Endometrial microvascular endothelial cells (primary cell): Measurements from ENCODE around the gene PITX2. TPM values are rescaled to one million over a fixed set of nuclear protein-coding genes. Genes with fewer than 3 reads are reported as not detected.

Experiments used
- in situ Hi-C: cut with HindIII; loops from 2 replicates; pipeline ENCODE4 v1.10.0; 2017; ENCODE audit warnings: low sequenced_read_pairs, low pct_unique_long_range_greater_than_20kb; ENCODE audit errors: inconsistent ontology term
- total RNA-seq: library from RNA; depleted of rRNA; stranded (reverse); fragments of >200 nt; gene quantifications from one replicate; pipeline ENCODE4 v1.2.3, GENCODE V29; 2015; ENCODE audit errors: inconsistent ontology term

The PITX2 gene
- total RNA-seq, 1 donor from 2014 or later, result not detected

DNA sequence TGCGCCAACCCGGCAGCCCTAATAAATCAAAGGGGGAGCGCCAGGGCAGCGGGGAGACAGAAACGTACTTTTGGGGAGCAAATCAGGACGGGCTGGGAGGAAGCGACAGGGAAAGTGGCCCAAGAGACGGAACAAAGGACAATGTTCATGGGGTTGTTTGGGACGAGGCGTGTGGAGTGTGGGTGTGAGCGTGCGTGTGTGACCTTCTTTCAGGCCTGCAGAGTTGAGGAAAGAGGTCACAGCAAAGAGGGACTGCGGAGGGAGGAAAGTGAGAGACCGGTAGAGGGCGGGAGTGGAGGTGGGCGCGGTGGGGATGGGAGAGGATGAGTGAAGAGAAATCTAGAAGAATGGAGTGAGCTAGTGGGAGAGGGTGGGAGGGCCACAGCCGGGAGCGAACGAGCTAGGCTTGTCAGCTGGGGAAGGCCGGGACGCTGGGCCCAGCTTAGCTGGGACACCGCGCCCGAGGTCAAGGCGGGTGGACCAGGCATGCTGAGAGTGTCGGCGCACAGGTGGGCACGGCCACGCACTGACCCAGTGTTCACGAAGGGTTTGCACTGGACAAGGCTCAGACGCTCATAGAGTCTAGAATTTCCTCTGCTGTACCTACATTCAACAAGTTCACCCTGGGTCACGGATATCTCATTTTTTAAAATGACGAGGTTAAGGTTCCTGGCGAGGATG, 14.7 kb upstream of the PITX2 start:
- in situ Hi-C loops, result no loop called here

DNA sequence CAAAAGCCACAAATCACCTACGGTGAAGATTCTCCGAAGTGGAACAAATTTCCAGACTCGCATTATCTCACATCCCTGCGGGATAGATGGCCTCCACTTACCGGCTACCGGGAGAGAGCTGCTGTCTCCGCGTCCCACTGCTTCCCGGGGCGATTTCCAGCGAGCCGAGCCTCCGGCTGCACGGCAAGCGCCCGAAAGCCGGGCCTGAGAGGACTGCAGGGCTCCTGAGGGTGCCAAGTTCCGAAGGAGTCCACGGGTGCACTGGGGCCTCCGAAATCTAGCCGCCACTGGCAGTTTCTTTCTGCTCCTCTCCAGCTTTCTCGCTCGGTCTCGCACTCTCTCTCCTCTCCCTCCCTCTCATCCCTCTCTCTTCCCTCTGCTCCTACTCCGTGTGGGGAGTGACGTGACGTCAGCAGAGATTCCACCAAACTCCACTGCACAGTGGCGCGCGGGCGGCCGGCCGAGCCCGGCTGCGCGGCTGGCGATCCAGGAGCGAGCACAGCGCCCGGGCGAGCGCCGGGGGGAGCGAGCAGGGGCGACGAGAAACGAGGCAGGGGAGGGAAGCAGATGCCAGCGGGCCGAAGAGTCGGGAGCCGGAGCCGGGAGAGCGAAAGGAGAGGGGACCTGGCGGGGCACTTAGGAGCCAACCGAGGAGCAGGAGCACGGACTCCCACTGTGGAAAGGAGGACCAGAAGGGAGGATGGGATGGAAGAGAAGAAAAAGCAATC, 14.0 kb upstream of the PITX2 start:
- in situ Hi-C loops, result no loop called here

DNA sequence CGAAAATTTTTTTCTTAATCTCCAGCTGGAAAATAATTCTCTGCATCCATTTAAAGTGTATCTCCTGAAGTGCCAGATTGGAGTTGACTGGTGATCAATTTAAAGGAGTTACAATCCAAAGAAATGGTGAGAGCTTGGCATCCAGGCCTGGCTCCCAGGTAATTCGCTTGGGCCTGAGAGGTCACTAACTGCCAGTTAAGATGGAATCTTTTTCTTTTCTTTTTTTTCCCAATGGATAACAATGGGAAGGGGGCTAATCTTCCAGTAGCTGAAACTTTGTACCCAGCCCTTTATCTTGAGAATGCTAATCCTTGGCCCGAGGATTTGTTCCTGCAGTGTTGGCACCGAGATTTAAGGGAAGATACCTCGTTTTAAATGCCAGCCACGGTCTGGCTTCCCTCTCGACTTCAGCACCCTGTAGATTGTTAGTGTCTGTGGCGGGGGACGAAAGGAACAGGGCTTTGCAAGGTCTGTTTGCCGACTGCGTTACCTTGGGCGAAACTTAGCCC, 13.3 kb upstream of the PITX2 start:
- in situ Hi-C loops, result no loop called here

DNA sequence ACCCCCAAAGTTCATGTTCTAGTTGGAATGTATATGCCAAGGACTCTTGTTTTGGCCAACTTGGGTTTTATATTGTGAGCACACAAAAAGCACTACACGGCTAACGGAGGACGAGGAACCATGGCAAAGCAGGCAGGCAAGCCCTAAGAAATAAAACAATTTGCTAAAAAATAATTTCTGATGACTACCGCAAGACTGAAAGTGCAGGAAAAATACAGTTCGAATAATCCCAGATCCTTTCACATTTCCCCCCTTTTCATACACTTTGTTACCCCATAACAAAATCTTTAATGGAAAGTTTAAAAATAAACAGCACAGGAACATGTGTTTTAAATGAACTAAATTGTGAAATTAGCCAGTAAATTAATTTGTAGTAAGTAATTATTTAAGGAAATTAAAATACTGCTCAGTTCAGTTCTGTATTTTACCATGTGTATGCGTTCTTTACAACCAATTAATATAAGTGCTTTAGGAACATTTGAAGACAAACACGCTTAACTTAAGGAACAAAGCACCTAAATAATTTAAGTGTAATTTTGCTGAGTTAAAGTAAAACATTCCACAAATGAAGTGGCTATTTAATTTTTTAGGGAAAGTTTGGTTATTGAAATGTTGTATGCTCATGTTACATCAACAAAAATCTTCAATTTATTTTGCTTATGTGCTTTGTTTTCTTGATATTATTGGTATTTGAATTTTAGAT, 12.4 kb upstream of the PITX2 start:
- in situ Hi-C loops, result no loop called here

DNA sequence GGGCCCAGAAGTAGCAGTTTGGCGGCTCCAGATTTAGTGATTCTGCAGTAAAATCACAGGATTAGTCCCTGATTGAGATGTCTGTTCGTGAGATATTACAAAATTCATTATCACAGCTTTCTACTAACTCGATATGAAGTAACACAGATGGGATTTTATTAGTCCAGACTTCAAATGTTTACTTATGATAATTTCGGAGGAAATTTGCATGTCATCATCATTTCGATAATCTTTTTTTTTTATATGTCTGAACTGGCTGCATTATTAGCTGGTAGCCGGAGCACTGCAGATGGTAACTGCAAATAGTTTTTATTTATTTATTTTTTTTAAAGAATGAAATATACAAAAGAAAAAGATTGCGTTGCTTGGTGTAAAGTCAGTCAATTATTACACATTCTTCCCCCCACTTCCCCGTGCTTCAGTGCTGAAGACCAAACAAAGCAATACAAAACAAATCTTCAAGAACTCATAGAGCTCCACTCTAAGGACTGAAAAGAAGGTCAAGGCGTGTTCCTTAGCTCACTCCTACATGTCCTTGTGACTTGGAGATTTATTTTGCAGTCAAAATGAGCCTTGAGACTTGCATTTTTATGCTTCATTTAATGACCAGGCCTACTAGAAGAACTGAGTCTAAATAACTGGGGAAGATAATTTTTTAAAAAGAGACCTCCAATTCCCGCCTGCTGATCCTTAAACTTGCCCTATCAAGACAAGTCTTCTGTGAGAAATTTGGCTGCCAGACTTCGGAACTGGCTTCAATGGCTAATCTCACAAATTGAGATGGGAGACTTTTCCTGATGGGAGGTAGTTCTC, 11.7 kb upstream of the PITX2 start:
- in situ Hi-C loops, result no loop called here

DNA sequence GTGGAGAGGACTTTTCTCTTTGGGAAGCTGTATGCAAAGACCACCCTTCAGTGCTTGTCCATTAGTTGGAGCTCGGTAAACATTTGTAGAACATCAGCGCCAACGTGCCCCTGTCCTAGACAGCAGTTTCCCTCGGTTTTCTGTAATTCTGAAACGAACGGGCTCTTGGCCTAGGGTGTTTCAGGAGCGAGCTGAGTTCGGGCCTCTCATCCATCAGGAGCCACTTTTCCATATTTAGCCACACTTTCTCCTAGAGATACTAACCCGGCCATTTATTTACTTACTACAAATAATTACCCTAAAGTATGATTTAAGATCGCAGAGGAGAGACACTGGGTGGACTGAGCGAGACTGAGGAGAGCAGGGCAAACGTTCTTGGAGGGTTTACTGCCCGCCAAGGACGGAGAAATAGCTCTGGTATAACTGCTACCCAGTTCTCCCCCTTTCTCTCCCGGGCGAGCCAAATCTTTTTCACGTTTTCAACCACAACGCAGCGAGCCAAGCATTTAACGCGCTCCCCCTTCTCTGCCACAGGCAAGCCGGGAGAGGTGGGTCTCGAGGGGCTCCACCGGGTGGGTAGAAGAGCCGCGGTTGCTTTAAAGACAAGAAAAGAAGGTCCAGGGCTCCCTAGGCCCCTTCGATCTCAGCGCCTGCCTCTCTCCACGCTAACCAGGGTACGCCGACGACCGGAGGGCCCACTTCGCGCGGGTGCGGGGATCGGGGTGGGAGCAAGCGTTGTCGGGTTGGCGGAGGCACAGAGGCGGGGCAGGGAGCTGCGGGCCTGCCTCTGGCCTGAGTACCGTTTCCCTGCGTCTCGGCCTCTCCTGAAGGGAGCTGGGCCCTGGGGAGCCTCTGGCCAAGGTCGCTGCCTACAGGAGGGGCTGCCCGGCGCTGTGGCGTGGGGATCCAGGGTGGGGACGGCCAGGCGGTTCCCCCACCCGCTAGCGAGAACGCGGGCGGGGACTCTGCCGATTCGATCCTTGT, 10.8 kb upstream of the PITX2 start:
- in situ Hi-C loops, result no loop called here

DNA sequence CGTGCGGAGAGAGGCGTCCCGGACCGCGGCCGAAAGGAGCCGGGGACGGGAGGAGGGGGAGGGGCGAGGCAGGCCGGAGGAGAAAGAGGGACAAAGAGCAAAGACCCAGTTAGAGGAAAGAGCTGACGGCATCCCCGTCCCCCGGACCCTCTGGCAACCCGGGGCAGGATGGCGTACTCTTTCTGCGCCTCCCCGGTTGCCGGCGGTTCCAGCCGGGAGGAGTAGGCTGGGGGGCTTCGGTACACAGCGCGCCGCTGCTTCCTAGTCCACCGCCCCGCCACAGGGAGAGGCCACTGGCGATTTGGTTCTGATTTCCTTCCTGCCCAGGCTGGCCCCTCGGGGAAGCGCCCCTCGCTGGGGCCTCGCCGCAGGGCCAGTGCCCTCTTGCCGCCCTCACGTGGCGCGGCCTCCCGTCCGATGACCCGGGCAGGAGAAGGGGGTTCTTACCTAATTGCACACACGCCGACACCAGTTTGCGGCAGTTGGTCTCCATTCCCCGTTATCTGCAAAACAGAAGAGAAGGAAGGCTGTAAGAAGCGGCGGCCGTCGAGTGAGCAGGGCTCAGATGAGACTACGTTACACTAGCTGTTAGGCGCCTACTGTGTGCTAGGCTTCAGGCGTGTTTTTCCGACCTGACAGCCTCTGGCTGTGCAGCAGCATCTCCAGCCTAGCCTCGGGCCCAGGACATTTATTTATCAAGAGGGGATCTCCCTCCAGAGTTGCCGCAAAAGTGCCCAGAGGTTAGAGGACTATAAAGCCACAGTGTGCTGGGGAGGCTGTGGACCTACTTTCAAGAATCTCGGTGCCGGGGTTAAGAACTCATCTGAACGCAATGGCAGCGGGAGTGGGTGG, 9.9 kb upstream of the PITX2 start:
- in situ Hi-C loops, result no loop called here

DNA sequence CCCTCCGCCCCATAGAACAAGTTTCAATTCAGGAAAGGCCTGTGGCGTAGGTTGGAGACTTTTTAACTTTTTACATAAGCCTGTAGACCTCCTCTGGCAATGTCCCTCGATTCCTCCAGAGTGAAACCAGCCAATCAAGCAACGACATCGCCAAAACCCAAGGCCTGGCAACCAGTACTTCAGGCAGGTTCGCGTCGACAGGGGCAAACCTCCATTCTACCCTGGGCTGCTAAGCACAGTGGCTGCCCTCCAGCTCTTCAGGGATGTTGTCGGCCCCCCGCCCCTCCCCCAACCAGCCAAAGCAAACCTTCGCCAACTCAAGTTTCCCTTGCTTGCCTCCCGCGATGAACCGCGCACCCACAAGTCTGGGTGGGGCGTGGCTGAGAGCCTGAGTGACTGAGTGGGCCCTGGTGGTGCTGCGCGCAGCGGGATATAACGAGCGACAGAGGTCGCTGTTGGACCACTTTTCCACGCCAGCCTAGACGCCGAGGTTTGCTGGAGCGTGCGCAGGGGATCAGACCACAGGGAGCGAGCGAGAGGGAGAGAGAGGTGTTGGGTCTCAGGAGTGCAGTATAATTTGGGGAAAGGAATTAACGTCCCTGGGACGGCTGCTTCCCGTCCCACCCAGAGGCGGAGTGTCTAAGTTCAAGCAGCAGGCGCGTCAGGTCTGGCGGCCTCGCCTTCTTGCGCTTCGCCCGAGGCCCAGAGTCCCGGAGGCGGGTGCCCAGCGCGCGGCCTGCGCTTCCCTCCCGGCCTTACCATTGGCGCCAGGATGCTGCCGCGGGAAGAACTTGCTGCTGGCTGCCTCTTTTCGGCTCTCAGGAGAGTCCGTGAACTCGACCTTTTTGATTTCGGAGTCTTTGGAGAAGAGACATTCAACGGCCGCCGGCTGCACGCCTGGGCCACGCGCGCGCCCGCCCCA, 9.0 kb upstream of the PITX2 start:
- in situ Hi-C loops, result no loop called here

DNA sequence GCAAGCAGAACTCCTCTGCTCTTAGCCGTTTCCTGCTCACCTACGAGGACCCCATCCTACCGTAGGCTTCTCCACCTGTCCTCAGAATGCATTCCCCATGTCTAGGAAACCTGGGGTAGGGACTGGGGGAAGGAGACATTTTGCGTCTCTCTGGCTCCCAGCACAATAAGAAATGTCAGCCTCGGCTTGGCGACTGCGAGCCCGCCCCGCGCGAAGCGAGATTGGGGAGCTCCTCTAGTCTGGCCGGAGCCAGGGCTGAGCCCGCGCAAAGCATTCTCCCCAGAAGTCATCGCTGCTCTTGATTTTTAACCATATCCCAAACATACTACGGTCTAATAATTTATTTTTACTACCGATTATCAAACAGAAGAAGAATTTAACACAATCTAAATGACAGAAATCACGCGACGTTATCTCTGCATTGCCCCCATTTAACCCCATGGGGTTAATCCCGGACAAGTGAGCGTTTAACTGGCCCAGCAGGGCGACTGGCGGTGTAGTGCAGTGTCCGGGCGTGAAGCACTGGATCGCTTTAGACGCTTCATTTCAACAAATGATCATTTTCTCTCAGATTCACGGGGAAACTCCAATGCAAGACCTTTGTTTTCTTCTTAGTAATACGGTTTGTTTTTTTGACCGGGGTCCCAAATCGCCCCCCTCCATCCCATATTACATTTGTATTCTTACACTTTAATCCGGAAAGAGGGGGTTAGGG, 8.0 kb upstream of the PITX2 start:
- in situ Hi-C loops, result no loop called here

DNA sequence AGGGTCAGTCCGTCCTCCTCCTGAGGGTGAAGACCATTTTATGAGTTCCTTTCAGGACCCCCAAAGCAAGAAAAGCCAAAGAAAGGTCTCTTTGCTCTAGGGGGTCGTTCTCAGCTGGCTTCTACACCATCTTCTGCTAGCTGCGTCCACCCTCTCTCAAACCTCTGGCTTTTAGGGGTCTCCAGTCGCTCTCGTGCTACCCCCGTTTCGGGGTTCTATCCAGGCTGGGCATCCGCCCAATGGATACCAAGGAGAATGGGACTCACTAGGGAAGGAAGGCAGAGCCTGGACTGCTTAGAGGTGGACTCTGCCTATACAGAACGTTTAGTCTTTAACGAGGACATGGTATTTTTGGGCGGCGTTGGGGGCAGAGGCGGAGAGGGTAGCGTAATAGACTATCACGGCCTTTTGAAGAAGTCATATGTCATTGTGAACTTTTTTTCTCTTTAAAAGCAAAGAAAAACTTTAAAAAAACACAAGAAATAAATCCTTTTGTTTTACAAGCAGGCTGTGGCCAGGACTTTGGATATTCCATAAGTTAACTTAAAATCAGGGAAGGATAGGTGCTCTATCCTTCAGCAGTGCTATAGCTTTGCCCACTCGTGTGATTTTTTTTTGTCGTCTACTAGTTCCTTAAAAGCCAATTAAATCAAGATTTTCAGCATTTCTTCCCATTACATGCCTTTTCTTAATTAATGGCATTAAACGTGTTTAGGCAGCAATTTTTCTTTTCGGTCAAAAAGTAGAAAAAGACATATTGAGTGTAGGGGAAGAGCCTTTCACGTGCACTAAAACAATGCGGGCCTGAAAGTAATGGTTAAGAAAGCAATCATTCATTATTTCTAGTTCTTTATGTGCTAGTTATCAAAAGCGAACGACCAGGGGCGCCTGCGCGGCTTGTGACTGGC, 7.2 kb upstream of the PITX2 start:
- in situ Hi-C loops, result no loop called here

DNA sequence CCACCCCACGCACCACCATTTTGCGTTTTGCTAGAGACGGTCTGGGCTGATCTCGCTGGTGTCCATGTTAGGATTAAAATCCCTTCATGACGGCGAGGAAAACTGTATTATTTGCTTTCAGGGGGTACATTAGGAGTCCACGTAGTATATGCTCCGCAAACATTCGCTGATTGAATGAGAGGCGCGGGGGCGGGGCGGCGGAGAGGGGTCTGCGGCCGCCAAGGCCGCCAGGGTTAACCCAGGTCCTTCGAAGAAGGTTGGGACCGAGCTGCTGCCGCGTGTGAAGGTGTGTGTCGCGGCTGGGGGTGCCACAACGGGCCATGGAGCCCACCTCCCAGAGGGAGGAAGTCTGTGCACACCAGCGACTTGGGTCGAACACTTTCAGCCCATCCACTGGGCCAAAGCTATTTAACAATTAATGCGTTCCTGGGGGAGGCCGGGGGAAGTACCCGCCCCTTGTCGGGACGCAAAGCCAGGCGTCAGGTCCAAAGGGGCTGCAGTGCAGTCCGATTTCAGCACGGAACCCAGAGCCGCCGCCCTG, 6.4 kb upstream of the PITX2 start:
- in situ Hi-C loops, result no loop called here

DNA sequence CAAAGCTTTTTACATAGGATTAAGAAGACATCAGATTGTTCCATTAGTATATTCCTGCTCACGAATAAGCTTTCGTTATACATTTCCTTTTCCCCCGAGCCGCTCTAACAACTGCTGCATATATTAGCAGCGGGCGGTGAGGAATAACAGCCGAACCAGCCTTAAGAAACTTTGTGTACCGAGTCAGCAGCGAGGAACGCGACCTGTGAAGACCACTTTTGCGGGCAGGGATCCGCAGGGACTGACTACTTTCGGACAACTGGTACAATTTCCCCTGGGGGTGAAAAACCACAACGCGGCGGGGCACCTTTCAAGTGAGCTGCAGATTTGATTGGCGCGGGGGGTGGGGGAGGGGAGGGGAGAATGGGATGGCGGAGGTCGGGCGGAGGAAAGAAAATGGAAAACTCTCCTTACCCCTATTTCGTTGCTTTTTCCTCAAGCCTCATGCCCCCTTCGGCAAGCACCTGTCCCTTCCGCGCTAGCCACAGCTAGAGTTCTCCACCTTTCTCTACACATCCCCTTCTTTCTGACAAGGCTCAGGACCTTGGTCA, 5.9 kb upstream of the PITX2 start:
- in situ Hi-C loops, result no loop called here

DNA sequence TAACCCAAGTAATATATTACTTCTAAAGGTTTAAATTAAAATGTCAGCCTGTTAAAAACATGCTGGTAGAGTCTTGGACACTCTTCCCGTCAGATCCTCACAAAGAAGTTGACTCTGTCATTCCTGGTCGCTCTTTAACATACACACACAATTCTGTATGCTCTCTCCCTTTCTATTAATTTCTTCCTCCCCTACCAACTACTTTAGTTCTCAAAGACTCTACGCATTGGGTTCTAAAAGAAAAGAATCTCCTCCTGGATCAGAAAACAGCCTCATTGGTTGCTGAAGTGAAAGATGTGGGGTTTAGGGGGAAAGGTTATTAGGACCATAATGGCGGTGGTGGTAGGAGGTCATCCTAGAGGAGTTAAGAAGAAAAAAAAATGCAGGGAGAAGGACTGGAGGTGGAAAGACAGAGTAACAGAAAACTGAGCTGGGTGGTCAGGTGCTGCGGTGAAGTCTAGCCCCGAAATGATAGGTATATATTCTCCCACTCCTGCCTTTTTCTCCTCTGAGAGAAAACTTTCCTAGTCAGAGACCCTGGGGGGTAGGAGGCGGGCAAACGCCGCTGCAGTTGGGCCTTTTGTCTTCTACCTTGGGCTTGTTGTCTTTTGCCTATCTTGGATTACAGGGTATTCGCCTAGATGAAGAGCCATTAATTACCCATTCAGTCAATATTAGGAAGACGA, 5.2 kb upstream of the PITX2 start:
- in situ Hi-C loops, result no loop called here
